Measurements from ENCODE around the gene LPAR5. TPM values are rescaled to one million over a fixed set of nuclear protein-coding genes. Genes with fewer than 3 reads are reported as not detected.

LPAR5 gene
- total RNA-seq, 2 experiments from 2014 or later, result 14.4 to 25.3 TPM

DNA sequence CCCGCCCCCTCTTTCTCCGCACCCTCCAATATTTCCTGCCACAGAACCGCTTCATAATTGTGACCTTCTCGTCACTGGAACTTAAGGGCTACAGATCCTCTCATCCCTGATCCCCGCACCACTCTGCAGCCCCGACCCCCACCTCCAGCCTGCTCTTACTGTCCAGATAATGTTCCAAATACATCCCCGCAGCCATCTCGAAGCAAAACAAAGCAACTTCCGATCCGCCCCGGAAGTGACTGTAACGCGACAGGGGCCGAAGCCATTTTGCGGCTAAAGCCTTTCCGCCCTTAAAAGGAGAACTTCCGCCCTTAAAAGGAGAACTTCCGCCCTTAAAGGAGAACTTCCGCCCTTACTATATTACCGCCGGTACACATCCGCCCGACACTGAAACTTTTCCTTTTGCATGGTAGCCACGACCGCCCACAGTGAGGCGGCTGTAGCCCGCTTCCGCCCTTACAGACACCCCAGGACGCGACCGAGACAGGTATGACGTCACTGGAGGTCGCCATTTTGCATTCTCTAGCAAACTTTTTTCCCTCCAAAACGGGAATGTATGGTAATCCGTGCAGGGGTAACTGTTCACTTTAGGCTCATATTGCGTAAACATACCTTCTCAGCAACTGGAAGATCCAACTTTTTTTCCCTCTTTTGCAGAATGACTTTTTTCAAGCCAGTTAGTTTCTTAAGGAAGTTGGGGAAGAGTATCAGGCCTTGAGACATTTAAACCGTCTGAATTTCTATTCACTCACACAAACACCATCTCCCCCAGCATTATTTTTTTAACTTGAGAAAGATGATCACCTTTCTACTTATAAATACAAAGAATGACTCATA, 27.4 kb upstream of the LPAR5 start, which contains the start of gene ING4:
Gene ING4 (minus strand): TSS at position 214 of the 837 bp plus-strand sequence. CDS start 18 bp downstream, at position 196.
- TSS peak; percentile 100 for BruUV-seq (replicated peaks)

GRCh38 chr12:6662602-6662905, 26.8 kb upstream of the LPAR5 start:
- H3K4me1 ChIP-seq (ENCODE audit: insufficient read depth, low read length, poor library complexity, severe bottlenecking), result peaks cover 19% of the 10 kb centered on the region
- H4K20me1 ChIP-seq (ENCODE audit: insufficient read depth, low read length), result no peaks in the 10 kb centered on the region
- ChIA-PET CTCF (ENCODE audit: unreplicated experiment) (no interaction called here), POLR2A (no interaction called here)
- BruUV-seq (replicated peaks), result no TSS peak
- DNase-seq (ENCODE audit: low spot score), result no peak
- TF ChIP-seq CTCF (conservative IDR thresholded peaks at IDR 0.05; ENCODE audit: low read length) (no peak), EZH2phosphoT487 (IDR thresholded peaks at IDR 0.05; ENCODE audit: borderline replicate concordance, low read depth, low read length) (no peak)
- intact Hi-C loops (cut with micrococcal nuclease; ENCODE audit: unreplicated experiment), result loop anchor here (2.0 kb wide), 2 partner anchors 30 to 46 kb away; no protein-coding TSS in a partner anchor
- peak overlapping the region; percentile 0 for H3K27ac ChIP-seq (ENCODE audit: low read depth, low read length, poor library complexity, severe bottlenecking)
- H3K4me2 ChIP-seq (ENCODE audit: low read length), result peak overlapping the region; percentile 89
- H3K9me3 ChIP-seq (ENCODE audit: low read length), result no peaks in the 10 kb centered on the region
- H2AFZ ChIP-seq (ENCODE audit: low read length), result peak overlapping the region; percentile 45; the same call in 1 of the 2 replicates
- H3K9me2 ChIP-seq (ENCODE audit: insufficient read depth, low read length), result no peaks in the 10 kb centered on the region
- H3K36me3 ChIP-seq (ENCODE audit: insufficient read depth, low read length), result peaks cover 20% of the 10 kb centered on the region
- peaks cover 12% of the 10 kb centered on the region; the same call in 1 of the 2 replicates for H3K79me2 ChIP-seq (ENCODE audit: insufficient read depth, low read depth, low read length)
- H3K4me3 ChIP-seq (ENCODE audit: low read depth, low read length, poor library complexity, severe bottlenecking), result peak overlapping the region; percentile 79

More for the DNA sequence above, 27.4 kb upstream of the LPAR5 start, which contains the start of gene ING4:
- Histone ChIP-seq H3K36me3 (ENCODE audit: insufficient read depth, low read length) (peaks cover 25% of the 10 kb centered on the region), H3K79me2 (ENCODE audit: insufficient read depth, low read depth, low read length) (peaks cover 12% of the 10 kb centered on the region; the same call in 1 of the 2 replicates), H3K4me2 (ENCODE audit: low read length) (peak within 1 kb of the TSS; percentile 89), H3K4me1 (ENCODE audit: insufficient read depth, low read length, poor library complexity, severe bottlenecking) (peaks cover 19% of the 10 kb centered on the region), H3K9me3 (ENCODE audit: low read length) (no peaks in the 10 kb centered on the region), H3K9me2 (ENCODE audit: insufficient read depth, low read length) (no peaks in the 10 kb centered on the region), H3K27ac (ENCODE audit: low read depth, low read length, poor library complexity, severe bottlenecking) (peak within 1 kb of the TSS; percentile 67), H2AFZ (ENCODE audit: low read length) (peak within 1 kb of the TSS; percentile 92), H4K20me1 (ENCODE audit: insufficient read depth, low read length) (no peaks in the 10 kb centered on the region), H3K4me3 (ENCODE audit: low read depth, low read length, poor library complexity, severe bottlenecking) (peak within 1 kb of the TSS; percentile 79)
- intact Hi-C loops (cut with micrococcal nuclease; ENCODE audit: unreplicated experiment), result loop anchor here (1.0 to 2.0 kb wide), 4 partner anchors 26 to 61 kb away; partner anchors contain the start of genes COPS7A and ZNF384
- POLR2A ChIA-PET, result interaction anchor here (0.6 to 1.8 kb wide), 10 partner anchors 17 to 188 kb away, joined by 3 to 9 read pairs (median 4); partner anchors contain the start of genes COPS7A, GAPDH, USP5 and ZNF384
- DNase-seq (ENCODE audit: low spot score), result peak; percentile 100
- TF ChIP-seq CTCF (conservative IDR thresholded peaks at IDR 0.05; ENCODE audit: low read length), result no peak
- no peak for TF ChIP-seq EZH2phosphoT487 (IDR thresholded peaks at IDR 0.05; ENCODE audit: borderline replicate concordance, low read depth, low read length)
- CTCF ChIA-PET (ENCODE audit: unreplicated experiment), result interaction anchor here (0.5 kb wide), 1 partner anchor 50 kb away, joined by 3 read pairs; no protein-coding TSS in a partner anchor
